ENCODE results near the gene DPH3.

The DPH3 gene

GRCh38 chr3:16290827-16291196 is 26.1 kb upstream of the DPH3 start:
- Histone ChIP-seq H3K36me3 (ENCODE audit: control insufficient read depth, insufficient read depth, low read length) (peaks cover 45% of the 10 kb centered on the region), H3K27ac (ENCODE audit: low read depth, low read length, severe bottlenecking) (no peak overlapping the region)
- WGBS, 2 experiments (ENCODE audit: insufficient coverage in 2 of 2), result 80 to 100% methylated on average over 1 of the region's 2 CpGs

GRCh38 chr3:16290007-16290826 is 25.5 kb upstream of the DPH3 start:
- H3K27ac ChIP-seq (ENCODE audit: low read depth, low read length, severe bottlenecking), result no peak overlapping the region
- WGBS, 2 experiments (ENCODE audit: insufficient coverage in 2 of 2), result 50% methylated on average over 1 of the region's 3 CpGs; no CpG with 5 or more reads in 1 of the 2 experiments
- H3K4me3 ChIP-seq (ENCODE audit: extremely low read depth, insufficient read depth, low read length, poor library complexity, severe bottlenecking), result no peak overlapping the region
- H3K9me3 ChIP-seq (ENCODE audit: control insufficient read depth, low read length), result peaks cover 5% of the 10 kb centered on the region
- no peaks in the 10 kb centered on the region for H3K4me1 ChIP-seq (ENCODE audit: control insufficient read depth, insufficient read depth, low read length, poor library complexity, severe bottlenecking)
- peaks cover 40% of the 10 kb centered on the region for H3K36me3 ChIP-seq (ENCODE audit: control insufficient read depth, insufficient read depth, low read length)

More at GRCh38 chr3:16290827-16291196, 26.1 kb upstream of the DPH3 start:
- Histone ChIP-seq H3K4me1 (ENCODE audit: control insufficient read depth, insufficient read depth, low read length, poor library complexity, severe bottlenecking) (no peaks in the 10 kb centered on the region), H3K4me3 (ENCODE audit: extremely low read depth, insufficient read depth, low read length, poor library complexity, severe bottlenecking) (no peak overlapping the region), H3K9me3 (ENCODE audit: control insufficient read depth, low read length) (peaks cover 5% of the 10 kb centered on the region)

- H3K27ac ChIP-seq (ENCODE audit: low read depth, low read length, severe bottlenecking), result no peak overlapping the region
- WGBS, 2 experiments (ENCODE audit: insufficient coverage in 2 of 2), result no CpG with 5 or more reads among the region's 2 CpGs
Measured at GRCh38 chr3:16289144-16289889, 24.6 kb upstream of the DPH3 start.

GRCh38 chr3:16288664-16289063 is 23.9 kb upstream of the DPH3 start:
- no peaks in the 10 kb centered on the region for H3K4me1 ChIP-seq (ENCODE audit: control insufficient read depth, insufficient read depth, low read length, poor library complexity, severe bottlenecking)
- no peak overlapping the region for H3K27ac ChIP-seq (ENCODE audit: low read depth, low read length, severe bottlenecking)
- H3K36me3 ChIP-seq (ENCODE audit: control insufficient read depth, insufficient read depth, low read length), result peaks cover 33% of the 10 kb centered on the region
- H3K4me3 ChIP-seq (ENCODE audit: extremely low read depth, insufficient read depth, low read length, poor library complexity, severe bottlenecking), result no peak overlapping the region
- WGBS, 2 experiments (ENCODE audit: insufficient coverage in 2 of 2), result 86% methylated on average over 1 of the region's 1 CpG; no CpG with 5 or more reads in 1 of the 2 experiments
- peaks cover 5% of the 10 kb centered on the region for H3K9me3 ChIP-seq (ENCODE audit: control insufficient read depth, low read length)

More at GRCh38 chr3:16289144-16289889, 24.6 kb upstream of the DPH3 start:
- Histone ChIP-seq H3K4me1 (ENCODE audit: control insufficient read depth, insufficient read depth, low read length, poor library complexity, severe bottlenecking) (no peaks in the 10 kb centered on the region), H3K9me3 (ENCODE audit: control insufficient read depth, low read length) (peaks cover 5% of the 10 kb centered on the region), H3K36me3 (ENCODE audit: control insufficient read depth, insufficient read depth, low read length) (peaks cover 34% of the 10 kb centered on the region), H3K4me3 (ENCODE audit: extremely low read depth, insufficient read depth, low read length, poor library complexity, severe bottlenecking) (no peak overlapping the region)

- H3K9me3 ChIP-seq (ENCODE audit: control insufficient read depth, low read length), result no peaks in the 10 kb centered on the region
- WGBS, 2 experiments (ENCODE audit: insufficient coverage in 2 of 2), result 87 to 92% methylated on average over 2 of the region's 6 CpGs
- no peak overlapping the region for H3K4me3 ChIP-seq (ENCODE audit: extremely low read depth, insufficient read depth, low read length, poor library complexity, severe bottlenecking)
- H3K4me1 ChIP-seq (ENCODE audit: control insufficient read depth, insufficient read depth, low read length, poor library complexity, severe bottlenecking), result no peaks in the 10 kb centered on the region
- peaks cover 43% of the 10 kb centered on the region for H3K36me3 ChIP-seq (ENCODE audit: control insufficient read depth, insufficient read depth, low read length)
- H3K27ac ChIP-seq (ENCODE audit: low read depth, low read length, severe bottlenecking), result no peak overlapping the region
Measured at GRCh38 chr3:16286751-16287543, 22.2 kb upstream of the DPH3 start.

- Histone ChIP-seq H3K27ac (ENCODE audit: low read depth, low read length, severe bottlenecking) (no peak overlapping the region), H3K9me3 (ENCODE audit: control insufficient read depth, low read length) (no peaks in the 10 kb centered on the region), H3K4me3 (ENCODE audit: extremely low read depth, insufficient read depth, low read length, poor library complexity, severe bottlenecking) (no peak overlapping the region), H3K4me1 (ENCODE audit: control insufficient read depth, insufficient read depth, low read length, poor library complexity, severe bottlenecking) (no peaks in the 10 kb centered on the region), H3K36me3 (ENCODE audit: control insufficient read depth, insufficient read depth, low read length) (peaks cover 44% of the 10 kb centered on the region)
- 93 to 100% methylated on average over 3 of the region's 3 CpGs for WGBS, 2 experiments (ENCODE audit: insufficient coverage in 2 of 2)
Measured at GRCh38 chr3:16286161-16286560, 21.4 kb upstream of the DPH3 start.

GRCh38 chr3:16284633-16285032 is 19.9 kb upstream of the DPH3 start:
- 92 to 100% methylated on average over 1 of the region's 1 CpG for whole genome bisulfite sequencing, 2 experiments (ENCODE audit: insufficient coverage in 2 of 2)
- Histone ChIP-seq H3K4me3 (ENCODE audit: extremely low read depth, insufficient read depth, low read length, poor library complexity, severe bottlenecking) (no peak overlapping the region), H3K4me1 (ENCODE audit: control insufficient read depth, insufficient read depth, low read length, poor library complexity, severe bottlenecking) (no peaks in the 10 kb centered on the region), H3K9me3 (ENCODE audit: control insufficient read depth, low read length) (no peaks in the 10 kb centered on the region), H3K36me3 (ENCODE audit: control insufficient read depth, insufficient read depth, low read length) (peaks cover 44% of the 10 kb centered on the region), H3K27ac (ENCODE audit: low read depth, low read length, severe bottlenecking) (no peak overlapping the region)

GRCh38 chr3:16280671-16281070 is 15.9 kb upstream of the DPH3 start:
- H3K9me3 ChIP-seq (ENCODE audit: control insufficient read depth, low read length), result no peaks in the 10 kb centered on the region
- WGBS, 2 experiments (ENCODE audit: insufficient coverage in 2 of 2), result no CpG with 5 or more reads among the region's 2 CpGs
- no peaks in the 10 kb centered on the region for H3K4me1 ChIP-seq (ENCODE audit: control insufficient read depth, insufficient read depth, low read length, poor library complexity, severe bottlenecking)
- H3K4me3 ChIP-seq (ENCODE audit: extremely low read depth, insufficient read depth, low read length, poor library complexity, severe bottlenecking), result no peak overlapping the region
- H3K36me3 ChIP-seq (ENCODE audit: control insufficient read depth, insufficient read depth, low read length), result peaks cover 32% of the 10 kb centered on the region
- H3K27ac ChIP-seq (ENCODE audit: low read depth, low read length, severe bottlenecking), result no peak overlapping the region

GRCh38 chr3:16279010-16279801 is 14.5 kb upstream of the DPH3 start:
- no peaks in the 10 kb centered on the region for H3K4me1 ChIP-seq (ENCODE audit: control insufficient read depth, insufficient read depth, low read length, poor library complexity, severe bottlenecking)
- WGBS, 2 experiments (ENCODE audit: insufficient coverage in 2 of 2), result 95 to 100% methylated on average over 3 of the region's 3 CpGs
- H3K36me3 ChIP-seq (ENCODE audit: control insufficient read depth, insufficient read depth, low read length), result peaks cover 38% of the 10 kb centered on the region
- H3K9me3 ChIP-seq (ENCODE audit: control insufficient read depth, low read length), result no peaks in the 10 kb centered on the region
- H3K27ac ChIP-seq (ENCODE audit: low read depth, low read length, severe bottlenecking), result no peak overlapping the region
- H3K4me3 ChIP-seq (ENCODE audit: extremely low read depth, insufficient read depth, low read length, poor library complexity, severe bottlenecking), result no peak overlapping the region

- Histone ChIP-seq H3K27ac (ENCODE audit: low read depth, low read length, severe bottlenecking) (no peak overlapping the region), H3K4me1 (ENCODE audit: control insufficient read depth, insufficient read depth, low read length, poor library complexity, severe bottlenecking) (no peaks in the 10 kb centered on the region), H3K9me3 (ENCODE audit: control insufficient read depth, low read length) (no peaks in the 10 kb centered on the region), H3K36me3 (ENCODE audit: control insufficient read depth, insufficient read depth, low read length) (peaks cover 35% of the 10 kb centered on the region), H3K4me3 (ENCODE audit: extremely low read depth, insufficient read depth, low read length, poor library complexity, severe bottlenecking) (no peak overlapping the region)
- WGBS, 2 experiments (ENCODE audit: insufficient coverage in 2 of 2), result 97 to 100% methylated on average over 3 of the region's 3 CpGs
Measured at GRCh38 chr3:16277471-16277870, 12.7 kb upstream of the DPH3 start.
